ENCODE data around the gene PRKN.

DNA sequence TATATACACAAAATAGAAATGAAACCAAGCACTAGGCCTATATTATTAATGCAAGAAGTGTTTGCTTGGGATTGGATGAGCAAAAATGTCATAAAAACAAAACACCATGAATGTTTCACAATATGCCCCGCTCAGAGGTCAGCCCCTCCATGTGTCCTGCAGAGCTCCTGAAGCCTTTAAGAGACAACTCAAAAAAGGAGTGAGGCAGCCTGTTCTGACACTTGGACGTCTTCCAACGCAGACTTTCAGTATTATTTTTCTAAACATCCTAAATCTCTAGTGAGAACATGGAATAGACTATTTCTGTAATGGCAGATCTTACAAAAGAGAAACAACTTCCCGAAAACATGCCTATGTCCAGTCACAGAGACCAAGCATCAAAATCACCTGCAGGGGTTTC, 322.6 kb downstream of the PRKN start:
- TF ChIP-seq, protein P1, sequence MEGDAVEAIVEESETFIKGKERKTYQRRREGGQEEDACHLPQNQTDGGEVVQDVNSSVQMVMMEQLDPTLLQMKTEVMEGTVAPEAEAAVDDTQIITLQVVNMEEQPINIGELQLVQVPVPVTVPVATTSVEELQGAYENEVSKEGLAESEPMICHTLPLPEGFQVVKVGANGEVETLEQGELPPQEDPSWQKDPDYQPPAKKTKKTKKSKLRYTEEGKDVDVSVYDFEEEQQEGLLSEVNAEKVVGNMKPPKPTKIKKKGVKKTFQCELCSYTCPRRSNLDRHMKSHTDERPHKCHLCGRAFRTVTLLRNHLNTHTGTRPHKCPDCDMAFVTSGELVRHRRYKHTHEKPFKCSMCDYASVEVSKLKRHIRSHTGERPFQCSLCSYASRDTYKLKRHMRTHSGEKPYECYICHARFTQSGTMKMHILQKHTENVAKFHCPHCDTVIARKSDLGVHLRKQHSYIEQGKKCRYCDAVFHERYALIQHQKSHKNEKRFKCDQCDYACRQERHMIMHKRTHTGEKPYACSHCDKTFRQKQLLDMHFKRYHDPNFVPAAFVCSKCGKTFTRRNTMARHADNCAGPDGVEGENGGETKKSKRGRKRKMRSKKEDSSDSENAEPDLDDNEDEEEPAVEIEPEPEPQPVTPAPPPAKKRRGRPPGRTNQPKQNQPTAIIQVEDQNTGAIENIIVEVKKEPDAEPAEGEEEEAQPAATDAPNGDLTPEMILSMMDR (IDR thresholded peaks at IDR 0.05; ENCODE audit: low read depth, low read length) = no peak
- TF ChIP-seq POLR2A (IDR thresholded peaks at IDR 0.05; ENCODE audit: extremely low read depth, insufficient read length) (no peak), MYC (IDR thresholded peaks at IDR 0.05; ENCODE audit: low read depth, low read length) (no peak)
- TF ChIP-seq, protein P2, sequence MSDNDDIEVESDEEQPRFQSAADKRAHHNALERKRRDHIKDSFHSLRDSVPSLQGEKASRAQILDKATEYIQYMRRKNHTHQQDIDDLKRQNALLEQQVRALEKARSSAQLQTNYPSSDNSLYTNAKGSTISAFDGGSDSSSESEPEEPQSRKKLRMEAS (IDR thresholded peaks at IDR 0.05; ENCODE audit: low read depth, low read length) = no peak
